ENCODE measurements around the gene COL13A1.

Gene COL13A1

DNA sequence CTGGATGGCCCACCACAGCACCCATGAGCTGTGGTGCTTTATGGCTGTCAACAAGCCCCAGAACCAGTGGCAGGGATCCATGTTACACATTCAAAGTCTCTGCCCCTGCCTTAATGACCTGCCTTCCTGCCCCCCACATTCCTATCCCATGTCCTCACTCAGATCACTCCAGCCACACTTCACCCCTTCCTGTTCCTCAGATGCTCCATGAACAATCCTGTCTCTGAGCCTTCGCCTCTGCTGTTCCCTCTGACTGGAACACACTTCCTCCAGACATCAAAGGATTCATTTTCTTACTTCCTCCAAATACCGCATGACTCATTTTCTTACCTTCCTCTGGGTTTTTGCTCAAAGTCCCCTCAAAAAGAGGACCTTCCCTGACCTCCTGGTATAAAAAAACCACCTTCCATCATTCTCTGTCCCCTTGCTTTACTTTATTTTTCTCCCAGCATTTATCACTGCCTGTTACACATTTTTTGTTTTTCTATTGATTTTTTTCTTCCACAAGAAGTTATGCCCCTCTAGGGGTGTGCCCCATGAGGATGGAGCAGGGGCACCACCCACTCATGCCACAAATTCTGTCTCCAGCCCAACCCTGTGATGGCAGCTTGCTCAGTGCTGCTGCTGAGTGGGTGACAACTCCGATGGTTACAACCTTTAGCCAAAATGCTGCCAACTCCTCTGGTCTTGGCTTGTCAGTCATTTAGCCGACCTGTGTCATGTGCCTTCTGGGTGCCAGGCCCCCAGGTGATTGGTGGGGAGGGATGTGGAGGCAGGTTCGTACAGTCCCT lies 18.2 kb downstream of the COL13A1 start:
- no peak for DNase-seq (ENCODE audit: low read depth in 1 of 2, low spot score in 1 of 2)

DNA sequence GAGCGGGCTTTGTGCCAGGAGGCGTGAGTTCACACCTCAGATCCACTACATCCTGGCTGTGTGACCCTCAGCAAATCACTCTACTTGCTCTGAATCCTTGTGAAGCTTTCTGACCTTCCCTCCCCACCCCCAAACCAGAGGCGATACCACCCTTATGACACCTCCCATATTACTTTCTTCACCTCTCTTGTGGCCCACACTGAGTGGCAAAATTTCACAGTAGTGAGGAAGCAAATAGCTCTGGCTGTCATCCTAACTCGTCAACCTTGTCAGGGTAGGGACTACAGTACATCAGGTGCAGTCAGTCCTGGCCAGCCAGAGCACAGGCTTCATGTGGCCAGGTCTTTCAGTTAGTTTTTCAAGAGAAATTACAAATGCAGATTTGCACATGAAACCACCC lies 19.1 kb downstream of the COL13A1 start:
- no peak for DNase-seq (ENCODE audit: low read depth in 1 of 2, low spot score in 1 of 2)

DNA sequence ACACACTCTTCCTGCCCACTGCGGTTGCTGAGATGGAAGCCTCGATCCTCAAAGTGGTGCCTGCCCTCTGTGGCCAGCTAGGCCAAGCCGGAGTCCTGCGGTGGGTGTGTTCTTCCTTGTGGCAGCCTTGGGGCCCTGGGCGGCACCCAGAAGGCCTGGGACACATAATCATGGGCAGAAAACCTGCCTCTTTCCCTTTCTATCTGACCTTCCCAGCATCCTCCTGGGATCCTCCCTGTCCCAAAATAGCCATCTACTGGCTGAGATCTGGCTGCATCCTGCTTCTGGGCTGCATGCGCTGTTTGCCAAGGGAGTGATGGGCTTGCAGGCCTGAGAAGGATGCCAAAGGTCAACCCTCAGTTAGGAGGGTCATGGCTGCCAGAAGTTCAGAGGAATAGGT lies 23.9 kb downstream of the COL13A1 start:
- no peak for DNase-seq (ENCODE audit: low read depth in 1 of 2, low spot score in 1 of 2)

GRCh38 chr10:69826094-69826493 lies 24.4 kb downstream of the COL13A1 start:
- DNase-seq (ENCODE audit: low read depth in 1 of 2, low spot score in 1 of 2) = no peak

- no peak for DNase-seq (ENCODE audit: low read depth in 1 of 2, low spot score in 1 of 2)
These were observed 25.3 kb downstream of the COL13A1 start for GRCh38 chr10:69826789-69827554.

DNA sequence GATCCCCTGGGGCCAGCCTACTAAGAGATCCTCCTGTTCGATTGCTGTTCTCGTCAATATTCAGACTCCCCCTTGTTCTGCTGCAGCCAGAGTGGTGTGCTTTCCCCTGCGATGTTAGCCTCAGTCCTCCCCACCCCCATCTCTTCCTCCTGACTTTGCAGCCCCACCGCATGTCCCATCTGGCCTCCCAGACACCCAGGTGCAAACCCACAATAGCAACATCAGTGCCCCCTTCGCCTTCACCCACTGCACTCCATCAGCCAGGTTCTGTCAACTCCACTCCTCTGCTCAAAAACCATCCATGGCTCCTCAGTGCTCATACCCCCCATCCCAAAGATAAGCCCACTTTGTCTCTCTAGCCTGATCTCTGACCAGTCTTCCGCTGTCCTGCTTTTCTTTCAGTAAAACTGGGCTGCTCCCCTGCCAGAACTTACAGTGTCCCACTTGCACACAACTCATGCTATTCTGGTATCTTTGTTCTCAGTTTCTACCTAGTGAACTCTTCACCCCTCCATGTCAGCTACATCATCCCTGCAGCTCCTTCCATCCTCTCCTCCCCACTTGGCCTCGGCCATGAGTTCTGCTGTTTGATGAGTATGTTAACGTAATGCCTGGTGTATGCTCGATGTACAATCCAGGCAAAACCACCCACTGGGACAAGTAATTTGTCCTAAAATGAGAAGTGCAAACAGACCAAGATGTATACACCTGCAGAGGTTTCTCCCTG lies 26.6 kb downstream of the COL13A1 start:
- DNase-seq (ENCODE audit: low read depth in 1 of 2, low spot score in 1 of 2) = no peak

- no peak for DNase-seq (ENCODE audit: low read depth in 1 of 2, low spot score in 1 of 2)
These were observed 28.1 kb downstream of the COL13A1 start for GRCh38 chr10:69829775-69830174.

DNA sequence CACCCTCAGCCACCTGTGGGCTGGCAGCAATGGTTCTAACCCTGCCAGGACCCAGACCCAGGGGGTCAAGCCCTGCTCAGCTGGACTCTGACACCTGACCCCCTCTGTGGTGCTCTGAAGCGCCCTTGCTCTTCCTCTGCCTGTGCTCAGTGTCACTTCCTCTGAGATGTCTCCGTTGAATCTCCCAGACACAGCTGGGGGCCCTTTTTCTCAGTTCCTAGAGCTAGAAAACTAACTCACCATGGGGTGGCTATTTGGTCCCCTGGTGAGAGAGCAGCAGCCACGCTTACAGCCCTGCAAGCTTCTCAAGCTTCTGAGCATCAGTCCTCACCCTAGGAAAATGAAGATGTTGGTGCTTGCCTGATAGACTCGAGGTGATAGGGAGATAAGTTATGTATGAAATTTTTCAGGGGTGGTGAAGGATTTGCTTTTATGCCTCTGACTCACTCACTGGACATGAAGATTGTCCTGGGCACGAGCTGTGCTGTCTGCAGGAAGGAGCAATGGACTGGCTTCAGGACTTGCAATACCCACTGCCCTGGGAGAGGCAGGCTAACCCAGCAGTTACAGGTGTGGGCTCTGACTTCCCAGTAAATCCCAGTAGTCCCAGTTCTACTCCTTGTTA lies 29.6 kb downstream of the COL13A1 start:
- no peak for DNase-seq (ENCODE audit: low read depth in 1 of 2, low spot score in 1 of 2)

DNA sequence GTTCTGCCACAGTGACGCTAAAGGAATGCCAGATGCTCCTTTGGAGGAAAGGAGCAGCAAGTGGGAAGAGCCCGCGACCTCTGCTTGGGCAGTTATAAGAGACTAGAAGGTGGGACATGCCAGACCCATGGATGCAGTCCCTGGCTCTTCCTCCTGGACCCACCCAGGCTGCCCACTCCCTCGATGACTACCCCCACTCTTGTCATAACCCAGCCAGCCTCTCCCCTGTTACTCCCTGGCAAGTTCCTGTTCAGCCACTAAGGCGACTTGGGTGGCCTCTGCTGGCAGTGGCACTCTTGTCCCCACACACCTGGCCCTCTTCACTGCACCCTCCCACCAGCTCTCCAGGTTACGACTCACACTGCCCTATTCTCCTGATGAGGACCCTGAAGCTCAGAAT lies 33.5 kb downstream of the COL13A1 start:
- no peak for DNase-seq (ENCODE audit: low read depth in 1 of 2, low spot score in 1 of 2)

DNA sequence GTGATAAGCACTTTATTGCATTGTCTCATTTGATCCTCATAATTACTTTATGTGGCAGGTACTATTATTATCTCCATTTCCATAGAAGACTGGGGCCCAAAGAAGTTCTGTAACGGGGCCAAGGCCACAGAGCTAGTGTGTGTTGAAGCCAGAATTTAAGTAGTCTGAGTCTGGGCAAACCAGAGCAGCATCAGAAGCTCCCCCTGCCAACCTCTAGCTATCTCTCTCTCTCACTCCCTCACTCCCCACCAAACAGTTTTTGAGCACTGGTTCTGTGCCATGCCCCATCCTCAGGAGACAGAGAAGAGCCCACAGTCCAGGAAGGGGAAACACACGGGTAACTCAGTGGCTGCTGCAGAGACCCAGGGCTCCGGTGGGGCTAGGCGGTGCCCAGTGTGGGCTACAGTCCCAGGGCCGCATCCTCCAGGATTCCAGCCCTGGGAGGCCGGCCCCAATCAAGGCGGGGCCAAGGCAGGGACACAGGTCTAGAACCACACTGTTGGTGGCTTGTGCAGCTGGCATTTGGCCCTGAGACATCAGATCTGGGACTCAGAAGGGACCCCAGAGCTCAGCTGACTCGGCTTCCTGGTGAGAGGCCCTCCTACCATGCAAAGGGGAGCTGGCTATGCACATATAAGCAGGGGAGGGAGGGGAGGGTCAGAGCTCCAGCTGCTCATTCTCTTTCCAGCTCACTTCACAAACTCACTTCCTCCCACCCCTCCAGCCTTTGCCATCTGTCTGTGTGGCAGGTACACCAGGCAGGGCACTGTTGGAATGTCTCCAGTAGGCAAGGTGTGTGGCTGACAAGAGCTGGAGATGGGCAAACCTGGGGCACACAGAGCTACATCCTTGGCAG lies 34.4 kb downstream of the COL13A1 start:
- DNase-seq (ENCODE audit: low read depth in 1 of 2, low spot score in 1 of 2) = no peak

- no peak for DNase-seq (ENCODE audit: low read depth in 1 of 2, low spot score in 1 of 2)
These were observed 35.0 kb downstream of the COL13A1 start for GRCh38 chr10:69836731-69837030.

DNA sequence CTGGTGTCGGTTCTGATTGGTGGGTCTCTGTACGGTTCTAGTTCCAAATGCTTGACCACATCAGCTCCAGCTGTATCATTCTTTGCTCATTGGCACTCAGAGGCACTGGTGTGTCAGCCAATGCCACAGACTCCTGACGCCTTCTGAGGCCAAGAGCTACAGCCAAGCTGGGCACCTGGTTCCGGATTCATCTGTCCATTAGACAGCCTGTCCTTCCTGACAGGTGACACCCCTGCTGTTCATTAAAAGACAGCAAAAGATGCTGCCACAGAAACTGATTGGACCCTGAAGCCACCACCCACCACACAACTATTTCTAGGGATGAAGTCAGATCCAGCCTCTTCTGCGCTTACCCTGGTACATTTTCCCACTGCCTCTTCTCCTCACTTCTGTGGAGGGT lies 35.6 kb downstream of the COL13A1 start:
- no peak for DNase-seq (ENCODE audit: low read depth in 1 of 2, low spot score in 1 of 2)

- DNase-seq (ENCODE audit: low read depth in 1 of 2, low spot score in 1 of 2) = no peak
These were observed 36.7 kb downstream of the COL13A1 start for GRCh38 chr10:69838418-69838817.

- DNase-seq (ENCODE audit: low read depth in 1 of 2, low spot score in 1 of 2) = no peak
These were observed 37.1 kb downstream of the COL13A1 start for GRCh38 chr10:69838853-69839252.

DNA sequence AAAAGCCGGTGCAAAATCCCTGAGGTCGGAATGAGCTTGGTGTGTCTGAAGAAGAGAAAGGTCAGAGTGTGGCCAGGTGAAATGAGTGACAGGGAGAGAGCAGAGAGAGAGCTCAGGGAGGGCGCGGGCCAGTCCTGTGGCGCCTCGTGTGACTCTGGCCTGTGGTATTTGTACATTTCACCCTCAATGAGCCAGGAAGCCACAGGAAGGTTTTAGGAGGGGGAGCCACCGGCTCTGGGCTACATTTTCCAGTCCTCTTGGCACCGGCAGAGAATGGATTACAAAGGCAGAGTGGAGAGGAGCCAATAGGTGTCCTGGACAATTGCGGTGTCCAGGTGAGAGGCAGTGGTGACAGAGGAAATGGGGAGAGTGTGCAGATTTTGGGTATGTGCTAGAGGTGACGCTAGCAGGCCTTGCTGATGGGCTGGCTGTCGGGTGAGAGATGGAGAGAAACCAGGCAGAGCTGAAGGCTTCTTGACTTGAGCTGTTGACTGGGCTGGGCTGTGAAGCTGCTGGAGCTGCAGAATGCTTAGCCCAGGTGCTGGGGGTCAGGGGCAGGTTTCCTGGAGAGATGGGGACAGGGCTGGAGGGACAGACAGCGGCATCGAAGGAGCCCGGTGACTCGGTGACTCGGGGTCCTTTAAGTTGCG lies 38.1 kb downstream of the COL13A1 start:
- no peak for DNase-seq (ENCODE audit: low read depth in 1 of 2, low spot score in 1 of 2)

GRCh38 chr10:69840773-69841172 lies 39.1 kb downstream of the COL13A1 start:
- DNase-seq (ENCODE audit: low read depth in 1 of 2, low spot score in 1 of 2) = no peak

DNA sequence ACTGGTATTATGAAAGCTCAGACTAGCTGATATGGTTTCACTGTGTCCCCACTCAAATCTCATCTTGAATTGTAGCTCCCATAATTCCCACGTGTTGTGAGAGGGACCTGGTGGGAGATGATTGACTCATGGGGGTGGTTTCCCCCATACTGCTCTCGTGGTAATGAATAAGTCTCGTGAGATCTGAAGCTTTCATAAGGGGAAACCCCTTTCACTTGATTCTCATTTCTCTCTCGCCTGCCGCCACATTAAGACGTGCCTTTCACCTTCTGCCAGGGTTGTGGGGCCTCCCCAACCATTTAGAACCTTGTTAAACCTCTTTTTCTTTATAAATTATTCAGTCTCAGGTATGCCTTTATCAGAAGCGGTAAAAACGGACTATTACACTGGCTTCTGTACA lies 40.3 kb downstream of the COL13A1 start:
- no peak for DNase-seq (ENCODE audit: low read depth in 1 of 2, low spot score in 1 of 2)

- no peak for DNase-seq (ENCODE audit: low read depth in 1 of 2, low spot score in 1 of 2)
These were observed 41.2 kb downstream of the COL13A1 start for GRCh38 chr10:69842882-69843281.

DNA sequence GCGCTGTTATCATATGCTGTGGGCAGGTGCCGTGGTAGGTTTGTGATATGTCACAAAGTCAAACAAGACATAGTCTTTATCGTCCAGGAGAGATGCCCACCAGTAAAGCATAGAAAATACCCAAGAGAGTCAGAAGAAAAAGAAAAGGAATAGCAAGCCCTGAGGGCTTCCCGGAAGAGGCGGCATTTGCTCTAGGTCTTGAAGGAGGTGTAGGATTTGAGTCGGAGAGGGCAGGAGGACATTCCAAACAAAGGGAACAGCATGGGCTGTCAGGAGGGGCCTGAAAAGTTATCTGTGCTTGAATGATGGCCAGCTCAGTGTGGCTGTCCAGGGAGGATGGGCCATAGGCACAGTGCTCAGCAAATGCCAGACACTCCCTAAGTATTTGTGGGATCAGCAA lies 42.2 kb downstream of the COL13A1 start:
- DNase-seq (ENCODE audit: low read depth in 1 of 2, low spot score in 1 of 2) = no peak

- DNase-seq (ENCODE audit: low read depth in 1 of 2, low spot score in 1 of 2) = no peak
These were observed 43.0 kb downstream of the COL13A1 start for GRCh38 chr10:69844698-69845097.
